Smooth muscle cell (in vitro differentiated cells): Measurements from ENCODE around the gene TRIM26. TPM values are rescaled to one million over a fixed set of nuclear protein-coding genes. Genes with fewer than 3 reads are reported as not detected.
A peak's percentile ranks its signal among the peaks of the same experiment; 100 is the strongest.

Source experiments
- DNase-seq: peaks from one replicate; lab custom pipeline; 2025; ENCODE audit not compliant: unreplicated experiment; lab: John Stamatoyannopoulos, UW
- H2AFZ ChIP-seq: fragments of 200-600 bp; sonication (generic); 2 replicates; pipeline ENCODE4 v1.6.0; 2016; ENCODE audit warnings: antibody characterized with exemption, low read depth, mild to moderate bottlenecking
- H3F3A ChIP-seq: fragments of 200-600 bp; sonication (generic); 2 replicates; pipeline ENCODE4 v1.6.0; 2017; ENCODE audit warnings: antibody characterized with exemption, low read depth
- H3K27ac ChIP-seq: fragments of 200-600 bp; sonication (generic); 2 replicates; pipeline ENCODE4 v1.5.1; 2016; ENCODE audit warnings: low read depth, mild to moderate bottlenecking
- H3K27me3 ChIP-seq: fragments of 200-600 bp; sonication (generic); 2 replicates; pipeline ENCODE4 v1.6.1; 2016; ENCODE audit warnings: low read depth, mild to moderate bottlenecking
- H3K36me3 ChIP-seq: fragments of 200-600 bp; sonication (generic); 2 replicates; pipeline ENCODE4 v1.5.1; 2016; ENCODE audit warnings: low read depth
- H3K4me1 ChIP-seq: fragments of 200-600 bp; sonication (generic); 2 replicates; pipeline ENCODE4 v1.5.1; 2016; ENCODE audit warnings: low read depth
- H3K4me2 ChIP-seq: fragments of 200-600 bp; sonication (generic); 2 replicates; pipeline ENCODE4 v1.6.0; 2016; ENCODE audit warnings: mild to moderate bottlenecking
- H3K4me3 ChIP-seq: fragments of 200-600 bp; sonication (generic); 2 replicates; pipeline ENCODE4 v1.5.1; 2016; ENCODE audit warnings: mild to moderate bottlenecking
- H3K79me2 ChIP-seq: fragments of 200-600 bp; sonication (generic); 2 replicates; pipeline ENCODE4 v1.6.0; 2016; ENCODE audit warnings: low read depth, mild to moderate bottlenecking
- H3K9ac ChIP-seq: fragments of 200-600 bp; sonication (generic); 2 replicates; pipeline ENCODE4 v1.6.0; 2016; ENCODE audit warnings: low read depth
- H3K9me3 ChIP-seq: fragments of 200-600 bp; sonication (generic); replicated peaks from 2 replicates; pipeline ENCODE4 v1.5.1; 2016; ENCODE audit warnings: low read depth
- H4K20me1 ChIP-seq: fragments of 200-600 bp; sonication (generic); 2 replicates; pipeline ENCODE4 v1.6.0; 2016; ENCODE audit warnings: low read depth
- CTCF ChIP-seq: fragments of 200-600 bp; sonication (generic); IDR thresholded peaks from 2 replicates; pipeline ENCODE4 v1.5.1; 2017; ENCODE audit warnings: borderline replicate concordance, mild to moderate bottlenecking, antibody characterized with exemption; ENCODE audit not compliant: insufficient read depth, poor library complexity, severe bottlenecking
- WGBS: methylation state at CpG from one replicate; pipeline ENCODE4 v1.1.7; 2016; ENCODE audit warnings: low lambda C conversion rate; 5-methylcytosine and 5-hydroxymethylcytosine counted together
- polyA plus RNA-seq: library from polyadenylated mRNA; unstranded; fragments of >200 nt; fragmentation: Nextera tagmentation; extraction: Ambion mirVana; gene quantifications from 2 replicates; pipeline ENCODE4 v1.2.1, GENCODE V29; 2016
- total RNA-seq: library from RNA; depleted of rRNA; stranded (reverse); fragments of >200 nt; gene quantifications from 2 replicates; pipeline ENCODE4 v1.2.3, GENCODE V29; 2014

TRIM26 gene
- total and polyA plus RNA-seq, 2 experiments from 2014 or later = 17.1 to 21.3 TPM

- no peak overlapping the region for H3K9ac ChIP-seq
- no peak for DNase-seq
- peaks cover 29% of the 10 kb centered on the region for H3K79me2 ChIP-seq
- H3K4me2 ChIP-seq = peak overlapping the region; percentile 86
- no peak for TF ChIP-seq CTCF
- no peak overlapping the region for H2AFZ ChIP-seq
- H3K4me1 ChIP-seq = peaks cover 20% of the 10 kb centered on the region
- no peak overlapping the region for H3K27ac ChIP-seq
- no peaks in the 10 kb centered on the region for H3K36me3 ChIP-seq
- WGBS = 75% methylated on average over 14 of the region's 14 CpGs
- H3F3A ChIP-seq = peaks cover 3% of the 10 kb centered on the region
- H3K4me3 ChIP-seq = peak overlapping the region; percentile 86
- no peaks in the 10 kb centered on the region for H3K9me3 ChIP-seq
- H3K27me3 ChIP-seq = no peaks in the 10 kb centered on the region
- H4K20me1 ChIP-seq = peaks cover 30% of the 10 kb centered on the region
These were observed 1.4 kb upstream of the TRIM26 start for GRCh38 chr6:30214657-30214982.

DNA sequence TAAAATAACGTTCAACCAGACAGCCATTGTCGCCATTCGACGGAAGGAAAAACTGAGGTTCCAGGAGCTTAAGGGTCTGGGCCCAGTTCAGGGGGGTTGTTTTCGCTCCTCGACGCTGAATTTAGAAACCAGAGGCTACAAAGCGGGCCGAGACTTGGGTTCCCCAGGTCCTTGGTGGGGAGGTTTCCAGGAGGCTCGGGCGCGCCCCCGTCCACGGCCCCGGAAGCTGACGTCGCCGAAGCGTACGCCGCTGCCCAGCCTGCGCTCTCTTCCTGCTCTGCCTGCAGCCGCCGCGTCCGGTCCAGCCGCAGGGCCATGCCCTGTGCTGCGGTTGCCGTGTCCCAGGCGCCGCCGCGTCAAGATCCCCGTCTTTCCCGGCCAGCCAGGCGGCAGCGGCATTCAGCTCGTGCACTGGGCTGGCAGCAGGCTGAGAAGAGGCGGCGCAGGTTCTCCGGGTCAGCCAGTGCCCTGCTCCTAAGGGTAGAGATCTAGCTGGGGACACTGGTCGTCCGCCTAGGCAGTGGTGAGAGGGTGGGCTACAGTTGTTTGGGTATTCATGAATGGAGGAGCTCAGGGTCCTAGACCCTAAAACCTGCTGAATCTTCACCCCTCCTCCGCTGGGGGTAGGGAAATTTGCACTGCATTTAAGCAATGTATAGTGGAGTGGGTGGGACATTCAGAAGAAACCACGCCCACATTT, 901 bp upstream of the TRIM26 start:
- Histone ChIP-seq H3K79me2 (peaks cover 34% of the 10 kb centered on the region), H3K36me3 (no peaks in the 10 kb centered on the region), H2AFZ (peak overlapping the region; percentile 91), H3K9me3 (no peaks in the 10 kb centered on the region), H3K4me2 (peak overlapping the region; percentile 86), H3K4me1 (peaks cover 20% of the 10 kb centered on the region), H3K4me3 (peak overlapping the region; percentile 86), H3F3A (peaks cover 3% of the 10 kb centered on the region), H3K27ac (peak overlapping the region; percentile 91), H3K9ac (peak overlapping the region; percentile 58), H3K27me3 (no peaks in the 10 kb centered on the region), H4K20me1 (peaks cover 35% of the 10 kb centered on the region)
- peak; percentile 35 for DNase-seq
- WGBS = 2% methylated on average over 44 of the region's 45 CpGs
- no peak for TF ChIP-seq CTCF

- Histone ChIP-seq H3K9ac (peak overlapping the region; percentile 58), H3K4me3 (peak overlapping the region; percentile 86), H3F3A (peaks cover 3% of the 10 kb centered on the region), H3K27ac (peak overlapping the region; percentile 91), H3K4me2 (peak overlapping the region; percentile 86), H3K36me3 (no peaks in the 10 kb centered on the region), H3K9me3 (no peaks in the 10 kb centered on the region), H3K4me1 (peaks cover 20% of the 10 kb centered on the region), H3K79me2 (peaks cover 38% of the 10 kb centered on the region), H3K27me3 (no peaks in the 10 kb centered on the region), H2AFZ (peak overlapping the region; percentile 91), H4K20me1 (peaks cover 40% of the 10 kb centered on the region)
- 9% methylated on average over 12 of the region's 12 CpGs for WGBS
- DNase-seq = no peak
- TF ChIP-seq CTCF = no peak
These were observed 406 bp upstream of the TRIM26 start for GRCh38 chr6:30213667-30213956.

- peak overlapping the region; percentile 93 for H3K9ac ChIP-seq
- peaks cover 3% of the 10 kb centered on the region for H3F3A ChIP-seq
- H3K4me1 ChIP-seq = peaks cover 32% of the 10 kb centered on the region
- peak overlapping the region; percentile 94 for H3K4me2 ChIP-seq
- H3K27ac ChIP-seq = peak overlapping the region; percentile 91
- no peaks in the 10 kb centered on the region for H3K9me3 ChIP-seq
- H3K36me3 ChIP-seq = no peaks in the 10 kb centered on the region
- 68% methylated on average over 3 of the region's 3 CpGs for whole genome bisulfite sequencing
- no peak for TF ChIP-seq CTCF
- peaks cover 57% of the 10 kb centered on the region for H4K20me1 ChIP-seq
- peak overlapping the region; percentile 86 for H3K4me3 ChIP-seq
- H2AFZ ChIP-seq = no peak overlapping the region
- H3K27me3 ChIP-seq = no peaks in the 10 kb centered on the region
- no peak for DNase-seq
- H3K79me2 ChIP-seq = peaks cover 53% of the 10 kb centered on the region
These were observed 1.3 kb downstream of the TRIM26 start for GRCh38 chr6:30211899-30212298.
